ENCODE measurements around the gene MCF2. TPM values are rescaled to one million over a fixed set of nuclear protein-coding genes. Genes with fewer than 3 reads are reported as not detected.

Gene MCF2
- total RNA-seq, 1 experiment from 2014 or later, result 0.15 TPM

GRCh38 chrX:139751053-139751452 lies 43.1 kb upstream of the MCF2 start:
- ATAC-seq (no peak), DNase-seq (ENCODE audit: low read depth, low spot score) (no peak)
- Histone ChIP-seq H3K9ac (ENCODE audit: low read length) (no peak overlapping the region), H3K27me3 (ENCODE audit: insufficient read depth, low read length) (no peaks in the 10 kb centered on the region), H4K20me1 (ENCODE audit: insufficient read depth) (no peaks in the 10 kb centered on the region), H3K27ac (ENCODE audit: low read depth, low read length) (no peak overlapping the region), H3K9me2 (ENCODE audit: insufficient read depth) (no peaks in the 10 kb centered on the region), H3K4me2 (ENCODE audit: low read length) (no peak overlapping the region), H3K9me3 (ENCODE audit: control insufficient read depth in 1 of 2, insufficient read depth in 1 of 2, low read depth in 1 of 2, low read length in 2 of 2) (no peaks in the 10 kb centered on the region), H3K4me1 (ENCODE audit: control insufficient read depth in 1 of 2, insufficient read depth in 2 of 2, low read length in 2 of 2) (no peaks in the 10 kb centered on the region), H2AFZ (ENCODE audit: low read depth, low read length, poor library complexity, severe bottlenecking) (no peak overlapping the region), H3K36me3 (ENCODE audit: control insufficient read depth in 1 of 2, insufficient read depth in 2 of 2, low read length in 2 of 2) (no peaks in the 10 kb centered on the region), H3K4me3 (replicated peaks in 1 of 2; ENCODE audit: low read depth in 1 of 2, low read length in 2 of 2) (no peak overlapping the region), H3K79me2 (ENCODE audit: insufficient read depth, low read length) (no peaks in the 10 kb centered on the region)
- ChIA-PET POLR2A (no interaction called here), RAD21 (ENCODE audit: low non-redundant PET in 1 of 2, low total read pairs in 2 of 2, uncharacterized antibody in 2 of 2, unreplicated experiment in 2 of 2) (no interaction called here), CTCF (no interaction called here)
- TF ChIP-seq CBX3 (IDR thresholded peaks at IDR 0.05; ENCODE audit: low read depth) (no peak), SP1 (IDR thresholded peaks at IDR 0.05; ENCODE audit: low read depth) (no peak), POLR2AphosphoS5 (IDR thresholded peaks at IDR 0.05; ENCODE audit: low read depth, low read length) (no peak), TCF7L2 (IDR thresholded peaks at IDR 0.05; ENCODE audit: borderline replicate concordance, extremely low read depth, insufficient read depth, insufficient read length) (no peak), CEBPB (IDR thresholded peaks at IDR 0.05; ENCODE audit: low read depth) (no peak), EGR1 (IDR thresholded peaks at IDR 0.05; ENCODE audit: low read depth) (no peak)
- TF ChIP-seq, protein P1, sequence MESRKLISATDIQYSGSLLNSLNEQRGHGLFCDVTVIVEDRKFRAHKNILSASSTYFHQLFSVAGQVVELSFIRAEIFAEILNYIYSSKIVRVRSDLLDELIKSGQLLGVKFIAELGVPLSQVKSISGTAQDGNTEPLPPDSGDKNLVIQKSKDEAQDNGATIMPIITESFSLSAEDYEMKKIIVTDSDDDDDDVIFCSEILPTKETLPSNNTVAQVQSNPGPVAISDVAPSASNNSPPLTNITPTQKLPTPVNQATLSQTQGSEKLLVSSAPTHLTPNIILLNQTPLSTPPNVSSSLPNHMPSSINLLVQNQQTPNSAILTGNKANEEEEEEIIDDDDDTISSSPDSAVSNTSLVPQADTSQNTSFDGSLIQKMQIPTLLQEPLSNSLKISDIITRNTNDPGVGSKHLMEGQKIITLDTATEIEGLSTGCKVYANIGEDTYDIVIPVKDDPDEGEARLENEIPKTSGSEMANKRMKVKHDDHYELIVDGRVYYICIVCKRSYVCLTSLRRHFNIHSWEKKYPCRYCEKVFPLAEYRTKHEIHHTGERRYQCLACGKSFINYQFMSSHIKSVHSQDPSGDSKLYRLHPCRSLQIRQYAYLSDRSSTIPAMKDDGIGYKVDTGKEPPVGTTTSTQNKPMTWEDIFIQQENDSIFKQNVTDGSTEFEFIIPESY (IDR thresholded peaks at IDR 0.05; ENCODE audit: extremely low read depth, insufficient replicate concordance, low read length), result no peak
- no TSS peak for BruUV-seq (replicated peaks)
- intact Hi-C loops (cut with micrococcal nuclease), result no loop called here

DNA sequence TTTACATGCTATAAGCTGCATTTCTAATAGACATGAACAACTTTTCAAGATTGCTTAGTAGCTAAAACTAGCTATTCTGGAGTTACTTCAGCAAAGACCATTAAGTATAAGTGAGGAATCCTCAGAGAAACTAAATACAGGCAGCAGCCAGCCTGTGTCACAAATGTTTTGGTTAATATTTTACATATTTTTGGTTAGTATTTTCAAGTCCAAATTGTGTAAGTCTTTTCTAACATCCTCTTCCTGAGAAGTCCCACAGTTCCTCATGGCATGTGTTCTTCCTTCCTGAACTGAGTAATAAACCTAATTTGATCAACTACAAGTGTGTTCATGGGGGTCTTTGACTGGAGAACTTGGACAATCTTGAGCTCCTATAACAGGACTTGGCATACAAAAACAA lies 42.4 kb upstream of the MCF2 start:
- POLR2A ChIA-PET, result no interaction called here

More for the DNA sequence above, 42.4 kb upstream of the MCF2 start:
- no peak overlapping the region for H3K4me2 ChIP-seq (ENCODE audit: low read length)
- H2AFZ ChIP-seq (ENCODE audit: low read depth, low read length, poor library complexity, severe bottlenecking), result no peak overlapping the region
- CTCF ChIA-PET, result no interaction called here
- no peaks in the 10 kb centered on the region for H4K20me1 ChIP-seq (ENCODE audit: insufficient read depth)
- intact Hi-C loops (cut with micrococcal nuclease), result no loop called here
- BruUV-seq (replicated peaks), result no TSS peak
- H3K36me3 ChIP-seq (ENCODE audit: control insufficient read depth in 1 of 2, insufficient read depth in 2 of 2, low read length in 2 of 2), result no peaks in the 10 kb centered on the region
- H3K9me3 ChIP-seq (ENCODE audit: control insufficient read depth in 1 of 2, insufficient read depth in 1 of 2, low read depth in 1 of 2, low read length in 2 of 2), result no peaks in the 10 kb centered on the region
- no peak for ATAC-seq
- RAD21 ChIA-PET (ENCODE audit: low non-redundant PET in 1 of 2, low total read pairs in 2 of 2, uncharacterized antibody in 2 of 2, unreplicated experiment in 2 of 2), result no interaction called here
- no peak for DNase-seq (ENCODE audit: low read depth, low spot score)
- H3K4me1 ChIP-seq (ENCODE audit: control insufficient read depth in 1 of 2, insufficient read depth in 2 of 2, low read length in 2 of 2), result no peaks in the 10 kb centered on the region
- no peaks in the 10 kb centered on the region for H3K79me2 ChIP-seq (ENCODE audit: insufficient read depth, low read length)
- no peaks in the 10 kb centered on the region for H3K9me2 ChIP-seq (ENCODE audit: insufficient read depth)
- no peak overlapping the region for H3K4me3 ChIP-seq (replicated peaks in 1 of 2; ENCODE audit: low read depth in 1 of 2, low read length in 2 of 2)
- H3K27ac ChIP-seq (ENCODE audit: low read depth, low read length), result no peak overlapping the region
- TF ChIP-seq MAX (IDR thresholded peaks at IDR 0.05), result no peak
- TF ChIP-seq, protein P2, sequence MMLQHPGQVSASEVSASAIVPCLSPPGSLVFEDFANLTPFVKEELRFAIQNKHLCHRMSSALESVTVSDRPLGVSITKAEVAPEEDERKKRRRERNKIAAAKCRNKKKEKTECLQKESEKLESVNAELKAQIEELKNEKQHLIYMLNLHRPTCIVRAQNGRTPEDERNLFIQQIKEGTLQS (IDR thresholded peaks at IDR 0.05), result no peak
- TF ChIP-seq, protein P1 (IDR thresholded peaks at IDR 0.05; ENCODE audit: extremely low read depth, insufficient replicate concordance, low read length), result no peak
- no peak for TF ChIP-seq RAD21 (IDR thresholded peaks at IDR 0.05; ENCODE audit: low read depth)
- no peak for TF ChIP-seq TCF7L2 (IDR thresholded peaks at IDR 0.05; ENCODE audit: borderline replicate concordance, extremely low read depth, insufficient read depth, insufficient read length)
- TF ChIP-seq ELF1 (IDR thresholded peaks at IDR 0.05; ENCODE audit: borderline replicate concordance, low read depth), result no peak
- no peak for TF ChIP-seq EZH2 (IDR thresholded peaks at IDR 0.05)
- H3K9ac ChIP-seq (ENCODE audit: low read length), result no peak overlapping the region
- H3K27me3 ChIP-seq (ENCODE audit: insufficient read depth, low read length), result no peaks in the 10 kb centered on the region

All from HCT116 (cell line).